Fibroblast of lung (primary cell): ENCODE data around the gene ZFYVE28. TPM values are rescaled to one million over a fixed set of nuclear protein-coding genes. Genes with fewer than 3 reads are reported as not detected.

Experiments
- DNase-seq, 2 donors: peaks; one replicate each; pipeline versions ENCODE4 v3.0.0 to v3.0.0-alpha.2; 2010; ENCODE audit warnings: low read depth in 2 of 2
- H2AFZ ChIP-seq: 2 replicates; pipeline ENCODE4 v1.5.1; 2012; ENCODE audit warnings: low read length, control low read depth, inconsistent platforms
- H3K27ac ChIP-seq: 2 replicates; pipeline ENCODE4 v1.5.1; 2011; ENCODE audit warnings: low read length, control low read depth; ENCODE audit not compliant: insufficient read depth
- H3K27me3 ChIP-seq: 2 replicates; pipeline ENCODE4 v1.5.1; 2011; ENCODE audit warnings: mild to moderate bottlenecking, low read length; ENCODE audit not compliant: control insufficient read depth, insufficient read depth
- H3K36me3 ChIP-seq: 2 replicates; pipeline ENCODE4 v1.5.1; 2011; ENCODE audit warnings: low read length; ENCODE audit not compliant: control insufficient read depth, insufficient read depth
- H3K4me1 ChIP-seq: 2 replicates; pipeline ENCODE4 v1.5.1; 2011; ENCODE audit warnings: low read length; ENCODE audit not compliant: control insufficient read depth, insufficient read depth; ENCODE audit errors: extremely low read depth
- H3K4me2 ChIP-seq: 2 replicates; pipeline ENCODE4 v1.5.1; 2011; ENCODE audit warnings: low read length, control low read depth; ENCODE audit not compliant: insufficient read depth; ENCODE audit errors: extremely low read depth
- H3K4me3 ChIP-seq, 4 experiments: fragments of 200-600 bp in 1 of 4; sonication (generic) in 1 of 4; replicated peaks in 1 of 4; 2 replicates each; pipeline ENCODE4 v1.5.1; 2011 to 2016; ENCODE audit warnings: low read length in 4 of 4, low read depth in 3 of 4, mild to moderate bottlenecking in 3 of 4, control low read depth in 2 of 4, inconsistent platforms in 1 of 4, mixed read lengths in 1 of 4; ENCODE audit not compliant: insufficient read depth in 1 of 4; ENCODE audit errors: control extremely low read depth in 1 of 4
- H3K79me2 ChIP-seq: 2 replicates; pipeline ENCODE4 v1.5.1; 2012; ENCODE audit warnings: mild to moderate bottlenecking, low read length, inconsistent platforms; ENCODE audit not compliant: control insufficient read depth, insufficient read depth
- H3K9ac ChIP-seq: 2 replicates; pipeline ENCODE4 v1.5.1; 2011; ENCODE audit warnings: mild to moderate bottlenecking, low read length, control low read depth; ENCODE audit not compliant: insufficient read depth
- H3K9me3 ChIP-seq: 2 replicates; pipeline ENCODE4 v1.5.1; 2012; ENCODE audit warnings: low read depth, low read length; ENCODE audit not compliant: control insufficient read depth, insufficient read depth
- H4K20me1 ChIP-seq: 2 replicates; pipeline ENCODE4 v1.5.1; 2011; ENCODE audit warnings: low read length; ENCODE audit not compliant: control insufficient read depth, insufficient read depth; ENCODE audit errors: extremely low read depth
- CTCF ChIP-seq, 2 donors: IDR thresholded peaks in 1 of 2; conservative IDR thresholded peaks in 1 of 2; 1 replicate in 1 of 2; 2 replicates in 1 of 2; pipeline ENCODE4 v1.5.1; 2011 to 2012; ENCODE audit warnings: low read length in 2 of 2, control low read depth in 1 of 2, inconsistent platforms in 1 of 2, low read depth in 1 of 2, mild to moderate bottlenecking in 1 of 2
- EZH2 ChIP-seq: IDR thresholded peaks from 2 replicates; pipeline ENCODE4 v1.5.1; 2012; ENCODE audit warnings: low read length, control low read depth, mild to moderate bottlenecking; ENCODE audit errors: missing control alignments
- polyA plus RNA-seq, 2 donors: library from polyadenylated mRNA; depleted of rRNA in 1 of 2; stranded (reverse) in 1 of 2; unstranded in 1 of 2; fragments of >200 nt; gene quantifications; 2 replicates each; pipeline ENCODE4 v1.2.1, GENCODE V29; 2011 to 2012; ENCODE audit warnings: missing spikeins in 1 of 2
- total RNA-seq: library from RNA; depleted of rRNA; stranded (reverse); fragments of >200 nt; gene quantifications from 2 replicates; pipeline ENCODE4 v1.2.1, GENCODE V29; 2014

The ZFYVE28 gene
- total and polyA plus RNA-seq, 2 donors (not counting 1 experiment from before 2014, with no cell fraction given), result 2.4 to 11.6 TPM

GRCh38 chr4:2266821-2267220 is 151.6 kb downstream of the ZFYVE28 start:
- Histone ChIP-seq H3K27ac (no peak overlapping the region), H4K20me1 (no peaks in the 10 kb centered on the region), H2AFZ (no peak overlapping the region), H3K79me2 (no peaks in the 10 kb centered on the region), H3K9ac (no peak overlapping the region), H3K4me1 (peaks cover 8% of the 10 kb centered on the region), H3K9me3 (no peaks in the 10 kb centered on the region), H3K36me3 (no peaks in the 10 kb centered on the region), H3K4me3 (no peak overlapping the region), H3K27me3 (no peaks in the 10 kb centered on the region), H3K4me2 (no peak overlapping the region)
- DNase-seq, result no peak
- TF ChIP-seq CTCF (conservative IDR thresholded peaks at IDR 0.05 in 1 of 2, IDR thresholded peaks at IDR 0.05 in 1 of 2; ENCODE audit: low read depth in 1 of 2, low read length in 2 of 2) (no peak), EZH2 (no peak)

- Histone ChIP-seq H3K4me1 (peaks cover 8% of the 10 kb centered on the region), H3K36me3 (no peaks in the 10 kb centered on the region), H3K27me3 (no peaks in the 10 kb centered on the region), H3K27ac (peak overlapping the region; percentile 16), H3K4me3 (no peak overlapping the region), H3K4me2 (peak overlapping the region; percentile 23), H3K9me3 (no peaks in the 10 kb centered on the region), H2AFZ (no peak overlapping the region), H3K9ac (no peak overlapping the region), H3K79me2 (no peaks in the 10 kb centered on the region), H4K20me1 (no peaks in the 10 kb centered on the region)
- TF ChIP-seq CTCF (conservative IDR thresholded peaks at IDR 0.05 in 1 of 2, IDR thresholded peaks at IDR 0.05 in 1 of 2; ENCODE audit: low read depth in 1 of 2, low read length in 2 of 2) (no peak), EZH2 (no peak)
- peak; percentile 40 to 54 for DNase-seq
These were observed 152.3 kb downstream of the ZFYVE28 start for GRCh38 chr4:2266181-2266580.

- Histone ChIP-seq H3K9me3 (no peaks in the 10 kb centered on the region), H3K27me3 (no peaks in the 10 kb centered on the region), H3K4me3 (no peak overlapping the region), H3K4me2 (peak overlapping the region; percentile 23), H4K20me1 (no peaks in the 10 kb centered on the region), H3K9ac (no peak overlapping the region), H2AFZ (no peak overlapping the region), H3K27ac (peak overlapping the region; percentile 16), H3K4me1 (peaks cover 8% of the 10 kb centered on the region), H3K36me3 (no peaks in the 10 kb centered on the region), H3K79me2 (peaks cover 4% of the 10 kb centered on the region)
- no peak for DNase-seq
- TF ChIP-seq CTCF (conservative IDR thresholded peaks at IDR 0.05 in 1 of 2, IDR thresholded peaks at IDR 0.05 in 1 of 2; ENCODE audit: low read depth in 1 of 2, low read length in 2 of 2), result no peak
- no peak for TF ChIP-seq EZH2
These were observed 153.0 kb downstream of the ZFYVE28 start for GRCh38 chr4:2265113-2266110.
